BE2C (cell line): Measurements from ENCODE around the gene TERT.

Source experiments
- DNase-seq: peaks from one replicate; pipeline ENCODE4 v3.0.0-alpha.2; 2020
- H3K27me3 ChIP-seq: fragments of 250-450 bp; sonication (Bioruptor Pico); 2 replicates; pipeline ENCODE4 v1.5.1; 2020; ENCODE audit warnings: mild to moderate bottlenecking
- H3K36me3 ChIP-seq: fragments of 250-450 bp; sonication (Bioruptor Pico); 2 replicates; pipeline ENCODE4 v1.5.1; 2020; ENCODE audit warnings: mild to moderate bottlenecking
- H3K4me1 ChIP-seq: fragments of 250-450 bp; sonication (Bioruptor Pico); 2 replicates; pipeline ENCODE4 v1.5.1; 2020
- H3K4me3 ChIP-seq: 2 replicates; pipeline ENCODE4 v1.5.1; 2011; ENCODE audit warnings: low read depth, low read length
- H3K9me3 ChIP-seq: fragments of 250-450 bp; sonication (Bioruptor Pico); 2 replicates; pipeline ENCODE4 v1.5.1; 2020
- CTCF ChIP-seq: IDR thresholded peaks from 2 replicates; pipeline ENCODE4 v1.5.1; 2012; ENCODE audit warnings: mild to moderate bottlenecking, low read depth, low read length

Gene TERT

DNA sequence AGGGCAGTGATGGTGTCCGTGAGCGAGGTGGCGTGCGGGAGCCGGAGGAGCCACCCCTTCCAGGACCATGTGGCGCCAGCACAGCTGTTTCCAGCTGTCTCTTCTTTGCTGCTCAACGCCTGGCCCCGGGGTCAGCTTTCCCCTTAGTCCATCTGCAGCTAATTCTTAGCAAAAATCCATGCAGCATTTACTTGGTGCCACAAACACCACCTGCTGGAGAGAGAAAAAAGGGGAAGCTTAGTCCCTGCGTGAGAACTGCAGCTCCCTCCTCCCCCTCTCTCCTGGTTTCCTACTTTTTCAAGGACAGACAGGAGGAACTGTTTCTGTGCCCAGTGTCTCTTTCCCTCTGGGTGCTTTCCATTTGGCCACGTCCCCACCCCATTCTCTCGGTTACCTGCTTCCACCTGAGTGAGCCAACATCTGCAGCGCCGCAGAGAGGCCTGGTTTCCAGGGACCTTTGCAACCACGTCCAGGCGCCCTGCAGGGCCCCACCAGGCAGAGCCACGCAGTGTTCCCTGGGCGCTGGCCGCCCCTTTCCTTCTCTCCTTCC, 90.1 kb downstream of the TERT start:
- Histone ChIP-seq H3K9me3 (no peaks in the 10 kb centered on the region), H3K36me3 (no peaks in the 10 kb centered on the region), H3K4me3 (no peak overlapping the region), H3K27me3 (no peaks in the 10 kb centered on the region), H3K4me1 (peaks cover 17% of the 10 kb centered on the region)
- peak; percentile 68 for TF ChIP-seq CTCF
- DNase-seq: peak; percentile 47

DNA sequence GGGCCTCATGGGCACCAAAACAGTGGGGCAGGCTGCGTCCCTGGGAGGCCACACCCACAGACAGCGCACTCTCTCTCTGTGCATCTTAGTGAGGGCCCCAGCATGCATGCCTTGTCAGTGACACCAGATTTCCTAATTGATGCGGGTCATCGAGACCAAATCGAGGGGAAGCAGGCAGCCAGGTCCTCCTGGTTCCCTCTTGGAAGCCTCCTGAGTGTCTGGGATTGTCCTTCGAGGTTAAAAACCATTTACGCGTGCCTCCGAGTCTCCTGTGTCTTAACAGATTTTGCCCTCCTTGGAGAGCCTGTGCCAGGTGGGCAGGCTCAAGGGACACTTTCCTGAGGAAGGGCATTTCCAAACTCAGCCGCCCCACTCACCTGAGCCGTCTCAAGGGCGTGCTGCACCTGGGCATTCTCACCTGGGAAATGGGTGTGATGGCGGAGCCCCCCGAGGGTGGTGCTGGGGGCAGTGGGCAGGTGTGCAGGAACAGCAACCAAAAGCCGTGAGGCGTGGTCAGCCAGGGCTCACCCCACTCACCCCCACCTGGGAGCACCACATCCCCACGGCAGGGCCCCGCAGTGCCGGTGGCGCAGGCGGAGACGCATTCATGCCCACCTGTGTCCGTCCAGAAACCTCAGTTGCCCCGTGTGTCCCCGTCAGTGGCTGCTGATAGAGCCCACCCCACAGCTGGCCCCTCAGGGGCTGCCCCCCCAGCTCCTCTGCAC, 90.7 kb downstream of the TERT start:
- DNase-seq: no peak
- H3K4me3 ChIP-seq: no peak overlapping the region
- H3K27me3 ChIP-seq: no peaks in the 10 kb centered on the region
- H3K36me3 ChIP-seq: no peaks in the 10 kb centered on the region
- H3K9me3 ChIP-seq: no peaks in the 10 kb centered on the region
- H3K4me1 ChIP-seq: peaks cover 21% of the 10 kb centered on the region
- TF ChIP-seq CTCF: no peak

GRCh38 chr5:1203311-1203967, 91.4 kb downstream of the TERT start:
- no peak for DNase-seq
- TF ChIP-seq CTCF: no peak
- Histone ChIP-seq H3K36me3 (no peaks in the 10 kb centered on the region), H3K9me3 (no peaks in the 10 kb centered on the region), H3K4me1 (peaks cover 21% of the 10 kb centered on the region), H3K27me3 (no peaks in the 10 kb centered on the region), H3K4me3 (no peak overlapping the region)
